ENCODE results near the gene VASH1. TPM values are rescaled to one million over a fixed set of nuclear protein-coding genes. Genes with fewer than 3 reads are reported as not detected.

Gene VASH1
- total and polyA plus RNA-seq, 2 experiments from 2014 or later: 0.78 to 2.8 TPM

DNA sequence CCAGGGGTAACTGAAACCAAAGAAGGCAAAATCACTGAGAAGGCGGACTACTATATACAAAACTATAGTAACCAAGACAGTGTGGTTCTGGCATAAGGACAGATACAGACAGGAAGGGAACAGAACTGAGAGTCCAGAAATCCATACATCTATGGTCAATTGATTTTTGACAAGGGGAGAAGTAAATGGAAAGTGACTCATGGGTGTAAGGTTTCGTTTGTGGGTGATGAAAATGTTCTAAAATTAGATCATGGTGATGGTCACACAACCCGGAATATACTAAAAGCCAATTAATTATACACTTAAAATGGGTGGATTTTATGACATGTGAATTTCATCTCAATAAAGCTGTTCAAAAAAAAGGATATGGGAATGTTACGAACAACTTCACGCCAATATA is 32.7 kb downstream of the VASH1 start:
- DNase-seq (ENCODE audit: low spot score): no peak
- peaks cover 8% of the 10 kb centered on the region for H3K27me3 Mint-ChIP-seq (ENCODE audit: insufficient read depth, low read depth, poor library complexity)
- H3K4me3 Mint-ChIP-seq: no peak overlapping the region
- peaks cover 3% of the 10 kb centered on the region; the same call in 1 of the 2 replicates for H4K20me1 ChIP-seq (replicated peaks; ENCODE audit: insufficient read depth)
- no peaks in the 10 kb centered on the region for H3F3A ChIP-seq (replicated peaks; ENCODE audit: low read depth)
- H3K4me2 ChIP-seq: no peak overlapping the region
- peaks cover 16% of the 10 kb centered on the region for H3K36me3 ChIP-seq (ENCODE audit: insufficient read depth)
- no peak overlapping the region for H3K27ac Mint-ChIP-seq
- H3K9me2 ChIP-seq (ENCODE audit: insufficient read depth): no peaks in the 10 kb centered on the region
- no peaks in the 10 kb centered on the region for H3K79me2 ChIP-seq (replicated peaks; ENCODE audit: insufficient read depth)
- no peaks in the 10 kb centered on the region for H3K9me3 Mint-ChIP-seq
- no peaks in the 10 kb centered on the region for H3K4me1 ChIP-seq (ENCODE audit: insufficient read depth)
- no peaks in the 10 kb centered on the region for H3K4me1 Mint-ChIP-seq
- H3K27ac ChIP-seq (ENCODE audit: low read depth): no peak overlapping the region
- peaks cover 48% of the 10 kb centered on the region for H3K36me3 Mint-ChIP-seq (ENCODE audit: low read depth)
- no peak overlapping the region for H2AFZ ChIP-seq
- no peak for ATAC-seq
- no peak overlapping the region for H3K4me3 ChIP-seq
- H3K27me3 ChIP-seq (ENCODE audit: insufficient read depth): no peaks in the 10 kb centered on the region
- TF ChIP-seq ZNF331 (CRISPR knock-in tag; IDR thresholded peaks at IDR 0.05; ENCODE audit: low read depth) (no peak), EZH2phosphoT487 (IDR thresholded peaks at IDR 0.05; ENCODE audit: unreplicated experiment) (no peak), ZNF114 (CRISPR knock-in tag; IDR thresholded peaks at IDR 0.05) (no peak), JUNB (IDR thresholded peaks at IDR 0.05; ENCODE audit: unreplicated experiment) (no peak), POLR2AphosphoS5 (IDR thresholded peaks at IDR 0.05; ENCODE audit: low read depth) (no peak), EZH2 (IDR thresholded peaks at IDR 0.05; ENCODE audit: low read depth, unreplicated experiment) (no peak), CREB1 (CRISPR knock-in tag; IDR thresholded peaks at IDR 0.05; ENCODE audit: low read depth) (no peak), STAT1 (IDR thresholded peaks at IDR 0.05; ENCODE audit: unreplicated experiment) (no peak), NANOG (IDR thresholded peaks at IDR 0.05; ENCODE audit: borderline replicate concordance) (no peak)
- TF ChIP-seq, protein P1, sequence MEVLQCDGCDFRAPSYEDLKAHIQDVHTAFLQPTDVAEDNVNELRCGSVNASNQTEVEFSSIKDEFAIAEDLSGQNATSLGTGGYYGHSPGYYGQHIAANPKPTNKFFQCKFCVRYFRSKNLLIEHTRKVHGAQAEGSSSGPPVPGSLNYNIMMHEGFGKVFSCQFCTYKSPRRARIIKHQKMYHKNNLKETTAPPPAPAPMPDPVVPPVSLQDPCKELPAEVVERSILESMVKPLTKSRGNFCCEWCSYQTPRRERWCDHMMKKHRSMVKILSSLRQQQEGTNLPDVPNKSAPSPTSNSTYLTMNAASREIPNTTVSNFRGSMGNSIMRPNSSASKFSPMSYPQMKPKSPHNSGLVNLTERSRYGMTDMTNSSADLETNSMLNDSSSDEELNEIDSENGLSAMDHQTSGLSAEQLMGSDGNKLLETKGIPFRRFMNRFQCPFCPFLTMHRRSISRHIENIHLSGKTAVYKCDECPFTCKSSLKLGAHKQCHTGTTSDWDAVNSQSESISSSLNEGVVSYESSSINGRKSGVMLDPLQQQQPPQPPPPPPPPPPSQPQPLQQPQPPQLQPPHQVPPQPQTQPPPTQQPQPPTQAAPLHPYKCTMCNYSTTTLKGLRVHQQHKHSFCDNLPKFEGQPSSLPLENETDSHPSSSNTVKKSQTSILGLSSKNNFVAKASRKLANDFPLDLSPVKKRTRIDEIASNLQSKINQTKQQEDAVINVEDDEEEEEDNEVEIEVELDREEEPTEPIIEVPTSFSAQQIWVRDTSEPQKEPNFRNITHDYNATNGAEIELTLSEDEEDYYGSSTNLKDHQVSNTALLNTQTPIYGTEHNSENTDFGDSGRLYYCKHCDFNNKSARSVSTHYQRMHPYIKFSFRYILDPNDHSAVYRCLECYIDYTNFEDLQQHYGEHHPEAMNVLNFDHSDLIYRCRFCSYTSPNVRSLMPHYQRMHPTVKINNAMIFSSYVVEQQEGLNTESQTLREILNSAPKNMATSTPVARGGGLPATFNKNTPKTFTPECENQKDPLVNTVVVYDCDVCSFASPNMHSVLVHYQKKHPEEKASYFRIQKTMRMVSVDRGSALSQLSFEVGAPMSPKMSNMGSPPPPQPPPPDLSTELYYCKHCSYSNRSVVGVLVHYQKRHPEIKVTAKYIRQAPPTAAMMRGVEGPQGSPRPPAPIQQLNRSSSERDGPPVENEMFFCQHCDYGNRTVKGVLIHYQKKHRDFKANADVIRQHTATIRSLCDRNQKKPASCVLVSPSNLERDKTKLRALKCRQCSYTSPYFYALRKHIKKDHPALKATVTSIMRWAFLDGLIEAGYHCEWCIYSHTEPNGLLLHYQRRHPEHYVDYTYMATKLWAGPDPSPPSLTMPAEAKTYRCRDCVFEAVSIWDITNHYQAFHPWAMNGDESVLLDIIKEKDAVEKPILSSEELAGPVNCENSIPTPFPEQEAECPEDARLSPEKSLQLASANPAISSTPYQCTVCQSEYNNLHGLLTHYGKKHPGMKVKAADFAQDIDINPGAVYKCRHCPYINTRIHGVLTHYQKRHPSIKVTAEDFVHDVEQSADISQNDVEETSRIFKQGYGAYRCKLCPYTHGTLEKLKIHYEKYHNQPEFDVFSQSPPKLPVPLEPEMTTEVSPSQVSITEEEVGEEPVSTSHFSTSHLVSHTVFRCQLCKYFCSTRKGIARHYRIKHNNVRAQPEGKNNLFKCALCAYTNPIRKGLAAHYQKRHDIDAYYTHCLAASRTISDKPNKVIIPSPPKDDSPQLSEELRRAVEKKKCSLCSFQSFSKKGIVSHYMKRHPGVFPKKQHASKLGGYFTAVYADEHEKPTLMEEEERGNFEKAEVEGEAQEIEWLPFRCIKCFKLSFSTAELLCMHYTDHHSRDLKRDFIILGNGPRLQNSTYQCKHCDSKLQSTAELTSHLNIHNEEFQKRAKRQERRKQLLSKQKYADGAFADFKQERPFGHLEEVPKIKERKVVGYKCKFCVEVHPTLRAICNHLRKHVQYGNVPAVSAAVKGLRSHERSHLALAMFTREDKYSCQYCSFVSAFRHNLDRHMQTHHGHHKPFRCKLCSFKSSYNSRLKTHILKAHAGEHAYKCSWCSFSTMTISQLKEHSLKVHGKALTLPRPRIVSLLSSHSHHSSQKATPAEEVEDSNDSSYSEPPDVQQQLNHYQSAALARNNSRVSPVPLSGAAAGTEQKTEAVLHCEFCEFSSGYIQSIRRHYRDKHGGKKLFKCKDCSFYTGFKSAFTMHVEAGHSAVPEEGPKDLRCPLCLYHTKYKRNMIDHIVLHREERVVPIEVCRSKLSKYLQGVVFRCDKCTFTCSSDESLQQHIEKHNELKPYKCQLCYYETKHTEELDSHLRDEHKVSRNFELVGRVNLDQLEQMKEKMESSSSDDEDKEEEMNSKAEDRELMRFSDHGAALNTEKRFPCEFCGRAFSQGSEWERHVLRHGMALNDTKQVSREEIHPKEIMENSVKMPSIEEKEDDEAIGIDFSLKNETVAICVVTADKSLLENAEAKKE (CRISPR knock-in tag; IDR thresholded peaks at IDR 0.05): no peak
- TF ChIP-seq, protein P2, sequence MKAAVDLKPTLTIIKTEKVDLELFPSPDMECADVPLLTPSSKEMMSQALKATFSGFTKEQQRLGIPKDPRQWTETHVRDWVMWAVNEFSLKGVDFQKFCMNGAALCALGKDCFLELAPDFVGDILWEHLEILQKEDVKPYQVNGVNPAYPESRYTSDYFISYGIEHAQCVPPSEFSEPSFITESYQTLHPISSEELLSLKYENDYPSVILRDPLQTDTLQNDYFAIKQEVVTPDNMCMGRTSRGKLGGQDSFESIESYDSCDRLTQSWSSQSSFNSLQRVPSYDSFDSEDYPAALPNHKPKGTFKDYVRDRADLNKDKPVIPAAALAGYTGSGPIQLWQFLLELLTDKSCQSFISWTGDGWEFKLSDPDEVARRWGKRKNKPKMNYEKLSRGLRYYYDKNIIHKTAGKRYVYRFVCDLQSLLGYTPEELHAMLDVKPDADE (IDR thresholded peaks at IDR 0.05): no peak
- TF ChIP-seq, protein P3, sequence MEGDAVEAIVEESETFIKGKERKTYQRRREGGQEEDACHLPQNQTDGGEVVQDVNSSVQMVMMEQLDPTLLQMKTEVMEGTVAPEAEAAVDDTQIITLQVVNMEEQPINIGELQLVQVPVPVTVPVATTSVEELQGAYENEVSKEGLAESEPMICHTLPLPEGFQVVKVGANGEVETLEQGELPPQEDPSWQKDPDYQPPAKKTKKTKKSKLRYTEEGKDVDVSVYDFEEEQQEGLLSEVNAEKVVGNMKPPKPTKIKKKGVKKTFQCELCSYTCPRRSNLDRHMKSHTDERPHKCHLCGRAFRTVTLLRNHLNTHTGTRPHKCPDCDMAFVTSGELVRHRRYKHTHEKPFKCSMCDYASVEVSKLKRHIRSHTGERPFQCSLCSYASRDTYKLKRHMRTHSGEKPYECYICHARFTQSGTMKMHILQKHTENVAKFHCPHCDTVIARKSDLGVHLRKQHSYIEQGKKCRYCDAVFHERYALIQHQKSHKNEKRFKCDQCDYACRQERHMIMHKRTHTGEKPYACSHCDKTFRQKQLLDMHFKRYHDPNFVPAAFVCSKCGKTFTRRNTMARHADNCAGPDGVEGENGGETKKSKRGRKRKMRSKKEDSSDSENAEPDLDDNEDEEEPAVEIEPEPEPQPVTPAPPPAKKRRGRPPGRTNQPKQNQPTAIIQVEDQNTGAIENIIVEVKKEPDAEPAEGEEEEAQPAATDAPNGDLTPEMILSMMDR (conservative IDR thresholded peaks at IDR 0.05; ENCODE audit: low read depth in 2 of 2): no peak
- TF ChIP-seq, protein P4, sequence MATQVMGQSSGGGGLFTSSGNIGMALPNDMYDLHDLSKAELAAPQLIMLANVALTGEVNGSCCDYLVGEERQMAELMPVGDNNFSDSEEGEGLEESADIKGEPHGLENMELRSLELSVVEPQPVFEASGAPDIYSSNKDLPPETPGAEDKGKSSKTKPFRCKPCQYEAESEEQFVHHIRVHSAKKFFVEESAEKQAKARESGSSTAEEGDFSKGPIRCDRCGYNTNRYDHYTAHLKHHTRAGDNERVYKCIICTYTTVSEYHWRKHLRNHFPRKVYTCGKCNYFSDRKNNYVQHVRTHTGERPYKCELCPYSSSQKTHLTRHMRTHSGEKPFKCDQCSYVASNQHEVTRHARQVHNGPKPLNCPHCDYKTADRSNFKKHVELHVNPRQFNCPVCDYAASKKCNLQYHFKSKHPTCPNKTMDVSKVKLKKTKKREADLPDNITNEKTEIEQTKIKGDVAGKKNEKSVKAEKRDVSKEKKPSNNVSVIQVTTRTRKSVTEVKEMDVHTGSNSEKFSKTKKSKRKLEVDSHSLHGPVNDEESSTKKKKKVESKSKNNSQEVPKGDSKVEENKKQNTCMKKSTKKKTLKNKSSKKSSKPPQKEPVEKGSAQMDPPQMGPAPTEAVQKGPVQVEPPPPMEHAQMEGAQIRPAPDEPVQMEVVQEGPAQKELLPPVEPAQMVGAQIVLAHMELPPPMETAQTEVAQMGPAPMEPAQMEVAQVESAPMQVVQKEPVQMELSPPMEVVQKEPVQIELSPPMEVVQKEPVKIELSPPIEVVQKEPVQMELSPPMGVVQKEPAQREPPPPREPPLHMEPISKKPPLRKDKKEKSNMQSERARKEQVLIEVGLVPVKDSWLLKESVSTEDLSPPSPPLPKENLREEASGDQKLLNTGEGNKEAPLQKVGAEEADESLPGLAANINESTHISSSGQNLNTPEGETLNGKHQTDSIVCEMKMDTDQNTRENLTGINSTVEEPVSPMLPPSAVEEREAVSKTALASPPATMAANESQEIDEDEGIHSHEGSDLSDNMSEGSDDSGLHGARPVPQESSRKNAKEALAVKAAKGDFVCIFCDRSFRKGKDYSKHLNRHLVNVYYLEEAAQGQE (IDR thresholded peaks at IDR 0.05; ENCODE audit: unreplicated experiment): no peak
